Measurements from ENCODE around the gene MAST2. TPM values are rescaled to one million over a fixed set of nuclear protein-coding genes. Genes with fewer than 3 reads are reported as not detected.
"Not testable (repeated sequence)": the region's sequence is repeated elsewhere in the genome, so short reads cannot be mapped to it uniquely, and the experiment has no call there.

Gene MAST2
- total RNA-seq, 4 donors from 2014 or later, result 6.6 to 22.6 (median 13.9) TPM

GRCh38 chr1:45957684-45958083 is 154.3 kb downstream of the MAST2 start:
- no peak for DNase-seq (ENCODE audit: low spot score in 2 of 2)
- 66 to 70% methylated on average over 2 of the region's 2 CpGs for WGBS, 2 donors
- intact Hi-C loops (cut with DNase I; ENCODE audit: low total_unique reads), result no loop called here
- H3K4me3 ChIP-seq (ENCODE audit: low read depth, poor library complexity, severe bottlenecking), result no peak overlapping the region
- TF ChIP-seq CTCF (IDR thresholded peaks at IDR 0.05) (no peak), POLR2A (IDR thresholded peaks at IDR 0.05) (no peak)

- intact Hi-C loops (cut with DNase I; ENCODE audit: low total_unique reads), result no loop called here
- DNase-seq (ENCODE audit: low spot score in 2 of 2), result no peak
- TF ChIP-seq POLR2A (IDR thresholded peaks at IDR 0.05), result no peak
- no peak for TF ChIP-seq CTCF (IDR thresholded peaks at IDR 0.05)
- H3K4me3 ChIP-seq (ENCODE audit: low read depth, poor library complexity, severe bottlenecking), result no peak overlapping the region
These were observed 154.9 kb downstream of the MAST2 start for GRCh38 chr1:45958317-45958716.

- DNase-seq (ENCODE audit: low spot score in 2 of 2), result no peak
- TF ChIP-seq POLR2A (IDR thresholded peaks at IDR 0.05) (no peak), CTCF (IDR thresholded peaks at IDR 0.05) (no peak)
- intact Hi-C loops (cut with DNase I; ENCODE audit: low total_unique reads), result no loop called here
- no peak overlapping the region for H3K4me3 ChIP-seq (ENCODE audit: low read depth, poor library complexity, severe bottlenecking)
These were observed 157.7 kb downstream of the MAST2 start for GRCh38 chr1:45960930-45961715.

- DNase-seq (ENCODE audit: low spot score in 2 of 2); intact Hi-C loops (cut with DNase I; ENCODE audit: low total_unique reads); H3K4me3 ChIP-seq (ENCODE audit: low read depth, poor library complexity, severe bottlenecking): not testable (repeated sequence)
- 98 to 100% methylated on average over 4 of the region's 4 CpGs for WGBS, 2 donors
These were observed 158.5 kb downstream of the MAST2 start for GRCh38 chr1:45961936-45962335.

- TF ChIP-seq CTCF (IDR thresholded peaks at IDR 0.05) (no peak), POLR2A (IDR thresholded peaks at IDR 0.05) (no peak)
- no peak overlapping the region for H3K4me3 ChIP-seq (ENCODE audit: low read depth, poor library complexity, severe bottlenecking)
- WGBS, 2 donors, result 89 to 91% methylated on average over 9 of the region's 9 CpGs
- intact Hi-C loops (cut with DNase I; ENCODE audit: low total_unique reads), result no loop called here
- DNase-seq (ENCODE audit: low spot score in 2 of 2), result no peak
These were observed 165.7 kb downstream of the MAST2 start for GRCh38 chr1:45968941-45969666.

GRCh38 chr1:45969866-45970265 is 166.5 kb downstream of the MAST2 start:
- intact Hi-C loops (cut with DNase I; ENCODE audit: low total_unique reads), result no loop called here
- TF ChIP-seq CTCF (IDR thresholded peaks at IDR 0.05), result no peak
- no peak for TF ChIP-seq POLR2A (IDR thresholded peaks at IDR 0.05)
- 99 to 100% methylated on average over 3 of the region's 3 CpGs for WGBS, 2 donors

More at GRCh38 chr1:45969866-45970265, 166.5 kb downstream of the MAST2 start:
- no peak for DNase-seq (ENCODE audit: low spot score in 2 of 2)
- H3K4me3 ChIP-seq (ENCODE audit: low read depth, poor library complexity, severe bottlenecking), result no peak overlapping the region

Data from lower leg skin (tissue), 4 donors.